GM23248 (cell line): ENCODE measurements around the gene CNDP1.

Source experiments
- EZH2 ChIP-seq: fragments of 200-600 bp; sonication (generic); IDR thresholded peaks from 2 replicates; pipeline ENCODE4 v1.6.1; 2018; ENCODE audit warnings: antibody characterized with exemption, mild to moderate bottlenecking; ENCODE audit not compliant: insufficient read depth, poor library complexity, severe bottlenecking
- EZH2phosphoT487 ChIP-seq: fragments of 200-600 bp; sonication (generic); IDR thresholded peaks from 2 replicates; pipeline ENCODE4 v1.6.1; 2018; ENCODE audit warnings: antibody characterized with exemption, moderate library complexity, mild to moderate bottlenecking, low read depth; ENCODE audit not compliant: insufficient read depth

DNA sequence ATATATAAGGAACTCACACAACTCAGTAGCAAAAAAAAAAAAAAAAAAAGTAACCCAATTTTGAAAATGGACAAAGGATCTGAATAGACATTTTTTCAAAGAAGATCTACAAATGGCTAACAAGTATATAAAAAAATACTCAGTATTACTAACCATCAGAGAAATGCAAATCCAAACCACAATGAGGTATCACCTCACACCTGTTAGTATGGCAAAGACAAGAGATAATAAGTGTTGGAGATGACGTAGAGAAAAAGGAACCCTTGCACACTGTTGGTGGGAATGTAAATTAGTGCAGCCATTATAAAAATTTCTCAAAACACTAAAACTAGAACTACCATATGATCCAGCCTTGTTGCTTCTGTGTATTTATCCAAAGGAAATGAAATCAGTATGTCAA lies 5.8 kb upstream of the CNDP1 start:
- no peak for TF ChIP-seq EZH2phosphoT487
- TF ChIP-seq EZH2, result no peak
